ENCODE data around the gene ZBTB5.

DNA sequence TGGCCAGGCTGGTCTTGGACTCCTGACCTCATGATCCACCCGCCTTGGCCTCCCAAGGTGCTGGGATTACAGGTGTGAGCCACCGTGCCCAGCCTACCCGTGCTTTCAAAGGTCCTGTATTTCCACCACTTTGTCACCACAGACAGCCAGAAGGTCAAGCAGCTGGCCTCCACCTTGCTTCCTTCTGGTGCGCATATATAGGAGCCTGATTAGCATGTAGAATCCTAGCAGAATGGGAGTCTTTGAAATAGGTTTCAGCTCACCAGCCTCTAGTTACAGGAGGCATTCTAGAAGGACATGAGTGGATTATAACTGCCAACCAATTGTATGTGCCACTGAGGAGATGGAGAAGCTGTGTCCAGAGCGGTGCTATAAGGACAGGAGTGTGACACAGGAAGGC lies 39.4 kb upstream of the ZBTB5 start:
- TF ChIP-seq CTCF (conservative IDR thresholded peaks at IDR 0.05; ENCODE audit: low read length) (no peak), EZH2phosphoT487 (IDR thresholded peaks at IDR 0.05; ENCODE audit: borderline replicate concordance) (no peak)
